WTC11 (cell line): ENCODE data around the gene ZSCAN20. TPM values are rescaled to one million over a fixed set of nuclear protein-coding genes. Genes with fewer than 3 reads are reported as not detected.

Experiments
- ATAC-seq: fragments of 200-7000 bp; cut with Tn5 transposase; 2 replicates; pipeline ENCODE4 v1.10.0; 2021; ENCODE audit warnings: mild to moderate bottlenecking, moderate library complexity
- CTCF ChIA-PET: fragments of 300-600 bp; sonication (Branson Sonifier 250); formaldehyde crosslinking; loops from one replicate; lab custom pipeline; 2021; ENCODE audit warnings: antibody characterized with exemption; lab: Charles Lee
- POLR2A ChIA-PET: fragments of 350-600 bp; sonication (Branson Sonifier 250); formaldehyde crosslinking; loops from one replicate; lab custom pipeline; 2021; ENCODE audit warnings: antibody characterized with exemption; lab: Charles Lee
- DNase-seq: peaks from one replicate; pipeline ENCODE4 v3.0.0; 2021; ENCODE audit warnings: low spot score
- H3K27ac Mint-ChIP-seq: 2 replicates; pipeline ENCODE4 v1.8.0; 2021; ENCODE audit warnings: mixed read lengths
- H3K27me3 Mint-ChIP-seq: 2 replicates; pipeline ENCODE4 v1.8.0; 2021; ENCODE audit warnings: low read depth, mild to moderate bottlenecking, moderate library complexity, mixed read lengths
- H3K36me3 Mint-ChIP-seq: 2 replicates; pipeline ENCODE4 v1.8.0; 2021; ENCODE audit warnings: mixed read lengths
- H3K4me1 Mint-ChIP-seq: 2 replicates; pipeline ENCODE4 v1.8.0; 2022; ENCODE audit warnings: mixed read lengths
- H3K4me3 Mint-ChIP-seq: 2 replicates; pipeline ENCODE4 v1.8.0; 2021; ENCODE audit warnings: mild to moderate bottlenecking, moderate library complexity, mixed read lengths
- H3K9me3 Mint-ChIP-seq: 2 replicates; pipeline ENCODE4 v1.8.0; 2021; ENCODE audit warnings: mixed read lengths
- CREB1 ChIP-seq: sonication (generic); formaldehyde crosslinking; IDR thresholded peaks from 2 replicates; pipeline ENCODE4 v1.8.0; 2023; ENCODE audit warnings: mild to moderate bottlenecking, missing genetic modification reagents
- GTF2I ChIP-seq: fragments of 250-450 bp; sonication (Bioruptor Pico); conservative IDR thresholded peaks from 2 replicates; pipeline ENCODE4 v1.4.0; 2021; ENCODE audit warnings: mild to moderate bottlenecking
- HMGA2 ChIP-seq: fragments of 250-450 bp; sonication (Bioruptor Pico); IDR thresholded peaks from 2 replicates; pipeline ENCODE4 v1.4.0; 2021; ENCODE audit warnings: mild to moderate bottlenecking, moderate library complexity
- JUN ChIP-seq: sonication (generic); formaldehyde crosslinking; IDR thresholded peaks from 2 replicates; pipeline ENCODE4 v1.8.0; 2023; ENCODE audit warnings: mild to moderate bottlenecking, missing genetic modification reagents
- MXD4 ChIP-seq: fragments of 250-450 bp; sonication (Bioruptor Pico); IDR thresholded peaks from 2 replicates; pipeline ENCODE4 v1.8.0; 2021; ENCODE audit warnings: mild to moderate bottlenecking, moderate library complexity, borderline replicate concordance
- NFE2L1 ChIP-seq: sonication (generic); formaldehyde crosslinking; IDR thresholded peaks from 2 replicates; pipeline ENCODE4 v1.8.1; 2023; ENCODE audit warnings: missing genetic modification reagents
- NR3C1 ChIP-seq: sonication (generic); formaldehyde crosslinking; conservative IDR thresholded peaks from 2 replicates; pipeline ENCODE4 v1.8.1; 2023; ENCODE audit warnings: low read depth, mild to moderate bottlenecking, missing genetic modification reagents
- SMAD4 ChIP-seq: sonication (generic); formaldehyde crosslinking; IDR thresholded peaks from 2 replicates; pipeline ENCODE4 v1.8.0; 2022; ENCODE audit warnings: mild to moderate bottlenecking, missing genetic modification reagents
- SOX15 ChIP-seq: fragments of 250-450 bp; sonication (Bioruptor Pico); IDR thresholded peaks from 2 replicates; pipeline ENCODE4 v1.9.0; 2021; ENCODE audit warnings: mild to moderate bottlenecking
- TEAD1 ChIP-seq: sonication (generic); formaldehyde crosslinking; IDR thresholded peaks from 2 replicates; pipeline ENCODE4 v1.8.0; 2022; ENCODE audit warnings: mild to moderate bottlenecking, missing genetic modification reagents
- TEAD4 ChIP-seq: sonication (generic); formaldehyde crosslinking; IDR thresholded peaks from 2 replicates; pipeline ENCODE4 v1.8.0; 2022; ENCODE audit warnings: mild to moderate bottlenecking, missing genetic modification reagents
- ZBTB21 ChIP-seq: sonication (generic); formaldehyde crosslinking; IDR thresholded peaks from 2 replicates; pipeline ENCODE4 v1.8.1; 2023; ENCODE audit warnings: mild to moderate bottlenecking, missing genetic modification reagents, borderline replicate concordance
- ZNF232 ChIP-seq: sonication (generic); formaldehyde crosslinking; IDR thresholded peaks from 2 replicates; pipeline ENCODE4 v1.8.0; 2022; ENCODE audit warnings: mild to moderate bottlenecking, missing genetic modification reagents
- ZNF317 ChIP-seq: sonication (generic); formaldehyde crosslinking; IDR thresholded peaks from 2 replicates; pipeline ENCODE4 v1.8.1; 2023; ENCODE audit warnings: low read depth, mild to moderate bottlenecking, moderate library complexity, missing genetic modification reagents, borderline replicate concordance
- ZNF671 ChIP-seq: fragments of 250-450 bp; sonication (Bioruptor Pico); IDR thresholded peaks from 2 replicates; pipeline ENCODE4 v1.8.0; 2021; ENCODE audit warnings: mild to moderate bottlenecking
- total RNA-seq: library from RNA; stranded (reverse); gene quantifications from 3 replicates; pipeline ENCODE4 v1.2.3, GENCODE V29; 2021
- TF ChIP-seq, protein P1 (sequence below): sonication (generic); formaldehyde crosslinking; IDR thresholded peaks from 2 replicates; pipeline ENCODE4 v1.8.1; 2023; ENCODE audit warnings: mild to moderate bottlenecking, missing genetic modification reagents
- TF ChIP-seq, protein P2 (sequence below): sonication (generic); formaldehyde crosslinking; IDR thresholded peaks from 2 replicates; pipeline ENCODE4 v1.8.1; 2023; ENCODE audit warnings: mild to moderate bottlenecking, missing genetic modification reagents
- TF ChIP-seq, protein P3 (sequence below): sonication (generic); formaldehyde crosslinking; IDR thresholded peaks from 2 replicates; pipeline ENCODE4 v1.8.1; 2022; ENCODE audit warnings: low read depth, missing genetic modification reagents, borderline replicate concordance
- TF ChIP-seq, protein P4 (sequence below): sonication (generic); formaldehyde crosslinking; IDR thresholded peaks from 2 replicates; pipeline ENCODE4 v1.8.0; 2022; ENCODE audit warnings: mild to moderate bottlenecking, missing genetic modification reagents
- TF ChIP-seq, protein P5 (sequence below): fragments of 250-450 bp; sonication (Bioruptor Pico); IDR thresholded peaks from 2 replicates; pipeline ENCODE4 v1.9.0; 2021; ENCODE audit warnings: moderate library complexity, mild to moderate bottlenecking, inconsistent platforms, borderline replicate concordance
- TF ChIP-seq, protein P6 (sequence below): fragments of 250-450 bp; sonication (Bioruptor Pico); IDR thresholded peaks from 2 replicates; pipeline ENCODE4 v1.9.0; 2021; ENCODE audit warnings: mild to moderate bottlenecking, borderline replicate concordance

The ZSCAN20 gene
- total RNA-seq, 1 experiment from 2014 or later, result 3.7 TPM

DNA sequence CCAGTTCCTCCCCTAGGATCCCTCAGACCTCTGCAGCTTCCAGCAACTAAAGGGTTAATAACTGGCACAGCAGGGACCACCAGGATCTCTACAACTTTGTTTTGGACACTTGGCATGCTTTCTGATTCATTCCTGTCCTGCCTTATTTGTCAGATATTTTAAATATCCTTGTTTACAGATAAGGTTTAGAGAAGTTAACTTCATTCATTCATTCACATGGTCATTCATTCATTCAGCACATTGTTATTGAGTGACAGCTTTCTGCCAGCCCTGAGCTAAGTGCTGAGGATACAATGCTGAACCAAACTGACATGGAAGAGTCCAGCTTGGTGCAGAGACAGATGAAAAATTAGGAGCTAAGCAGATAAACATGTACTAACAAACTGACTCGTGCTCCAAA, 32.8 kb upstream of the ZSCAN20 start (continued):
- TF ChIP-seq, protein P1, sequence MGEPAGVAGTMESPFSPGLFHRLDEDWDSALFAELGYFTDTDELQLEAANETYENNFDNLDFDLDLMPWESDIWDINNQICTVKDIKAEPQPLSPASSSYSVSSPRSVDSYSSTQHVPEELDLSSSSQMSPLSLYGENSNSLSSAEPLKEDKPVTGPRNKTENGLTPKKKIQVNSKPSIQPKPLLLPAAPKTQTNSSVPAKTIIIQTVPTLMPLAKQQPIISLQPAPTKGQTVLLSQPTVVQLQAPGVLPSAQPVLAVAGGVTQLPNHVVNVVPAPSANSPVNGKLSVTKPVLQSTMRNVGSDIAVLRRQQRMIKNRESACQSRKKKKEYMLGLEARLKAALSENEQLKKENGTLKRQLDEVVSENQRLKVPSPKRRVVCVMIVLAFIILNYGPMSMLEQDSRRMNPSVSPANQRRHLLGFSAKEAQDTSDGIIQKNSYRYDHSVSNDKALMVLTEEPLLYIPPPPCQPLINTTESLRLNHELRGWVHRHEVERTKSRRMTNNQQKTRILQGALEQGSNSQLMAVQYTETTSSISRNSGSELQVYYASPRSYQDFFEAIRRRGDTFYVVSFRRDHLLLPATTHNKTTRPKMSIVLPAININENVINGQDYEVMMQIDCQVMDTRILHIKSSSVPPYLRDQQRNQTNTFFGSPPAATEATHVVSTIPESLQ (CRISPR knock-in tag), result no peak
- no peak for TF ChIP-seq TEAD4 (CRISPR knock-in tag)
- TF ChIP-seq, protein P2, sequence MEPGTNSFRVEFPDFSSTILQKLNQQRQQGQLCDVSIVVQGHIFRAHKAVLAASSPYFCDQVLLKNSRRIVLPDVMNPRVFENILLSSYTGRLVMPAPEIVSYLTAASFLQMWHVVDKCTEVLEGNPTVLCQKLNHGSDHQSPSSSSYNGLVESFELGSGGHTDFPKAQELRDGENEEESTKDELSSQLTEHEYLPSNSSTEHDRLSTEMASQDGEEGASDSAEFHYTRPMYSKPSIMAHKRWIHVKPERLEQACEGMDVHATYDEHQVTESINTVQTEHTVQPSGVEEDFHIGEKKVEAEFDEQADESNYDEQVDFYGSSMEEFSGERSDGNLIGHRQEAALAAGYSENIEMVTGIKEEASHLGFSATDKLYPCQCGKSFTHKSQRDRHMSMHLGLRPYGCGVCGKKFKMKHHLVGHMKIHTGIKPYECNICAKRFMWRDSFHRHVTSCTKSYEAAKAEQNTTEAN (CRISPR knock-in tag), result no peak
- TF ChIP-seq, protein P3, sequence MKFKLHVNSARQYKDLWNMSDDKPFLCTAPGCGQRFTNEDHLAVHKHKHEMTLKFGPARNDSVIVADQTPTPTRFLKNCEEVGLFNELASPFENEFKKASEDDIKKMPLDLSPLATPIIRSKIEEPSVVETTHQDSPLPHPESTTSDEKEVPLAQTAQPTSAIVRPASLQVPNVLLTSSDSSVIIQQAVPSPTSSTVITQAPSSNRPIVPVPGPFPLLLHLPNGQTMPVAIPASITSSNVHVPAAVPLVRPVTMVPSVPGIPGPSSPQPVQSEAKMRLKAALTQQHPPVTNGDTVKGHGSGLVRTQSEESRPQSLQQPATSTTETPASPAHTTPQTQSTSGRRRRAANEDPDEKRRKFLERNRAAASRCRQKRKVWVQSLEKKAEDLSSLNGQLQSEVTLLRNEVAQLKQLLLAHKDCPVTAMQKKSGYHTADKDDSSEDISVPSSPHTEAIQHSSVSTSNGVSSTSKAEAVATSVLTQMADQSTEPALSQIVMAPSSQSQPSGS (CRISPR knock-in tag), result no peak
- no peak for TF ChIP-seq SOX15
- no peak for TF ChIP-seq HMGA2 (CRISPR knock-in tag)
- no peak for TF ChIP-seq ZNF671 (CRISPR knock-in tag)
- no peak for TF ChIP-seq ZBTB21
- TF ChIP-seq, all 79 proteins: peak for 0

DNA sequence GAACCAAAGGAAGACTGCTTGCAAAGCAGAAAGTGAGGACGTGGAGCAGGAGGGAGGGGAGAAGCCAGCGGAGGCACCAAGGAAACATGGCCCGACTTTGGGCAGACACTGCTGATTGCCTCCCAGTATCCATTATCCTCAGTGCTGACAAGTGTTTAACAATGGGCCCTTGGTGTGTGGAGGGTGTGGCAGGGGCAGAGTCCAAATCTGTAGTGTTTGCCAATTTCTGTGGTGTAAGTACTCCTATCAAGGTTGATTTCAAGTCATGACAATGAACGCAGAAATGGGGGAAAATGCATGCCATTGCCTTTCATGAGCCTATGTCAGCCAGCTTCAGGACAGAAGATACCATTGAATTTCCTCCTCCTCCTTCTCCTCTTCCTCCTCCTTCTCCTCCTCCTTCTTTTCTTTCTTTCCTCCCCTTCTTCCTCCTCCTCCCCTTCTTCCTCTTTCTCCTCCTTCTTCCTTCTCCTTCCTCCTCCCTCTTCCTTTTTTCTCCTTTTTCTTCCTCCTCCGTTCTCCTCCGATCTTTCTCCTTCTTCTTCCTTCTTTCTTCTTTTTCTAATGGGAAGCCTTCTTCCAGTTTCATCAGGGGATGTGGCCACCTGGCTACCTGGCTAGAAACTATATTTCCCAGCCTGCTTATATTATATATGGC, 31.2 kb upstream of the ZSCAN20 start:
- ChIA-PET CTCF (interaction anchor here (0.5 to 1.7 kb wide), 2 partner anchors 59 to 146 kb away, joined by 3 to 6 read pairs; no protein-coding TSS in a partner anchor), POLR2A (no interaction called here)
- ATAC-seq, result no peak
- Mint-ChIP-seq H3K9me3 (no peaks in the 10 kb centered on the region), H3K27me3 (peaks cover 17% of the 10 kb centered on the region), H3K4me1 (peaks cover 13% of the 10 kb centered on the region), H3K4me3 (no peak overlapping the region), H3K27ac (no peak overlapping the region), H3K36me3 (no peaks in the 10 kb centered on the region)
- TF ChIP-seq MXD4 (CRISPR knock-in tag), result no peak
- TF ChIP-seq TEAD1, result no peak
- TF ChIP-seq ZNF232 (CRISPR knock-in tag), result no peak
- TF ChIP-seq SMAD4, result no peak
- TF ChIP-seq, protein P4, sequence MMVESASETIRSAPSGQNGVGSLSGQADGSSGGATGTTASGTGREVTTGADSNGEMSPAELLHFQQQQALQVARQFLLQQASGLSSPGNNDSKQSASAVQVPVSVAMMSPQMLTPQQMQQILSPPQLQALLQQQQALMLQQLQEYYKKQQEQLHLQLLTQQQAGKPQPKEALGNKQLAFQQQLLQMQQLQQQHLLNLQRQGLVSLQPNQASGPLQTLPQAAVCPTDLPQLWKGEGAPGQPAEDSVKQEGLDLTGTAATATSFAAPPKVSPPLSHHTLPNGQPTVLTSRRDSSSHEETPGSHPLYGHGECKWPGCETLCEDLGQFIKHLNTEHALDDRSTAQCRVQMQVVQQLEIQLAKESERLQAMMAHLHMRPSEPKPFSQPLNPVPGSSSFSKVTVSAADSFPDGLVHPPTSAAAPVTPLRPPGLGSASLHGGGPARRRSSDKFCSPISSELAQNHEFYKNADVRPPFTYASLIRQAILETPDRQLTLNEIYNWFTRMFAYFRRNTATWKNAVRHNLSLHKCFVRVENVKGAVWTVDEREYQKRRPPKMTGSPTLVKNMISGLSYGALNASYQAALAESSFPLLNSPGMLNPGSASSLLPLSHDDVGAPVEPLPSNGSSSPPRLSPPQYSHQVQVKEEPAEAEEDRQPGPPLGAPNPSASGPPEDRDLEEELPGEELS (CRISPR knock-in tag), result no peak
- no peak for TF ChIP-seq CREB1 (CRISPR knock-in tag)
- TF ChIP-seq ZBTB21, result no peak
- TF ChIP-seq ZNF671 (CRISPR knock-in tag), result no peak
- TF ChIP-seq NR3C1 (CRISPR knock-in tag), result no peak
- no peak for DNase-seq

DNA sequence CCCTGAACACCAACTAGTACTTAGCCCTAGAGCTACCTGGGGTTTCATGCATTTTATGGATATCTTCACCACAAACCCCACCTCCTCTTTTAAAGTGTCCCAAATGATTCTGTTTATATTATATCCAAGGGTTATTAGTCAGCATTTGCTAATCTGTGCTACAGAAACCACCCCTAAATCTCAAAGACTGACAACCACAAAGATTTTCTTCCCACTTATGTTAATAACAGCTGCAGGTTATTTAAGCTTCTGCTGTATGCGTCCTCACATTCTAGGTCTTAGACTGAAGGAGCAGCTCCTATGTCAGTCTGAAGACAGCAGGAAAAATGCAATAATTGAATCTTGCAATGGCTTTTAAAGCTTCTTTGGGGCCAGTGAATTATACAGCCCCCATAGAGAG, 30.3 kb upstream of the ZSCAN20 start:
- no peak overlapping the region for H3K27ac Mint-ChIP-seq
- no peak for ATAC-seq
- H3K4me1 Mint-ChIP-seq, result peaks cover 13% of the 10 kb centered on the region
- H3K9me3 Mint-ChIP-seq, result no peaks in the 10 kb centered on the region
- CTCF ChIA-PET, result no interaction called here
- no peaks in the 10 kb centered on the region for H3K36me3 Mint-ChIP-seq
- peaks cover 13% of the 10 kb centered on the region; the same call in 1 of the 2 replicates for H3K27me3 Mint-ChIP-seq
- H3K4me3 Mint-ChIP-seq, result no peak overlapping the region
- POLR2A ChIA-PET, result no interaction called here
- no peak for DNase-seq
- TF ChIP-seq MXD4 (CRISPR knock-in tag), result no peak
- no peak for TF ChIP-seq ZNF317 (CRISPR knock-in tag)
- TF ChIP-seq, protein P5, sequence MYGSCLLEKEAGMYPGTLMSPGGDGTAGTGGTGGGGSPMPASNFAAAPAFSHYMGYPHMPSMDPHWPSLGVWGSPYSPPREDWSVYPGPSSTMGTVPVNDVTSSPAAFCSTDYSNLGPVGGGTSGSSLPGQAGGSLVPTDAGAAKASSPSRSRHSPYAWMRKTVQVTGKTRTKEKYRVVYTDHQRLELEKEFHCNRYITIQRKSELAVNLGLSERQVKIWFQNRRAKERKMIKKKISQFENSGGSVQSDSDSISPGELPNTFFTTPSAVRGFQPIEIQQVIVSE (CRISPR knock-in tag), result no peak
- no peak for TF ChIP-seq NR3C1 (CRISPR knock-in tag)
- TF ChIP-seq JUN (CRISPR knock-in tag), result no peak
- TF ChIP-seq GTF2I, result no peak
- no peak for TF ChIP-seq NFE2L1 (CRISPR knock-in tag)
- TF ChIP-seq, protein P6, sequence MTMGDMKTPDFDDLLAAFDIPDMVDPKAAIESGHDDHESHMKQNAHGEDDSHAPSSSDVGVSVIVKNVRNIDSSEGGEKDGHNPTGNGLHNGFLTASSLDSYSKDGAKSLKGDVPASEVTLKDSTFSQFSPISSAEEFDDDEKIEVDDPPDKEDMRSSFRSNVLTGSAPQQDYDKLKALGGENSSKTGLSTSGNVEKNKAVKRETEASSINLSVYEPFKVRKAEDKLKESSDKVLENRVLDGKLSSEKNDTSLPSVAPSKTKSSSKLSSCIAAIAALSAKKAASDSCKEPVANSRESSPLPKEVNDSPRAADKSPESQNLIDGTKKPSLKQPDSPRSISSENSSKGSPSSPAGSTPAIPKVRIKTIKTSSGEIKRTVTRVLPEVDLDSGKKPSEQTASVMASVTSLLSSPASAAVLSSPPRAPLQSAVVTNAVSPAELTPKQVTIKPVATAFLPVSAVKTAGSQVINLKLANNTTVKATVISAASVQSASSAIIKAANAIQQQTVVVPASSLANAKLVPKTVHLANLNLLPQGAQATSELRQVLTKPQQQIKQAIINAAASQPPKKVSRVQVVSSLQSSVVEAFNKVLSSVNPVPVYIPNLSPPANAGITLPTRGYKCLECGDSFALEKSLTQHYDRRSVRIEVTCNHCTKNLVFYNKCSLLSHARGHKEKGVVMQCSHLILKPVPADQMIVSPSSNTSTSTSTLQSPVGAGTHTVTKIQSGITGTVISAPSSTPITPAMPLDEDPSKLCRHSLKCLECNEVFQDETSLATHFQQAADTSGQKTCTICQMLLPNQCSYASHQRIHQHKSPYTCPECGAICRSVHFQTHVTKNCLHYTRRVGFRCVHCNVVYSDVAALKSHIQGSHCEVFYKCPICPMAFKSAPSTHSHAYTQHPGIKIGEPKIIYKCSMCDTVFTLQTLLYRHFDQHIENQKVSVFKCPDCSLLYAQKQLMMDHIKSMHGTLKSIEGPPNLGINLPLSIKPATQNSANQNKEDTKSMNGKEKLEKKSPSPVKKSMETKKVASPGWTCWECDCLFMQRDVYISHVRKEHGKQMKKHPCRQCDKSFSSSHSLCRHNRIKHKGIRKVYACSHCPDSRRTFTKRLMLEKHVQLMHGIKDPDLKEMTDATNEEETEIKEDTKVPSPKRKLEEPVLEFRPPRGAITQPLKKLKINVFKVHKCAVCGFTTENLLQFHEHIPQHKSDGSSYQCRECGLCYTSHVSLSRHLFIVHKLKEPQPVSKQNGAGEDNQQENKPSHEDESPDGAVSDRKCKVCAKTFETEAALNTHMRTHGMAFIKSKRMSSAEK (CRISPR knock-in tag), result no peak
